Stimulated activated CD4-positive, alpha-beta T cell treated with anti-CD3 and anti-CD28 coated beads, Interleukin-2, amount 100 ng/mL, for 24 hours (primary cell): ENCODE results near the gene SP8.
"Not testable (repeated sequence)": the region's sequence is repeated elsewhere in the genome, so short reads cannot be mapped to it uniquely, and the experiment has no call there.

Experiments
- DNase-seq, 2 donors: peaks; one replicate each; pipeline ENCODE4 v3.0.0-alpha.2; 2020

Gene SP8

GRCh38 chr7:20786779-20787659, at the start of gene SP8:
Gene SP8, minus strand, starts transcription at chr7:20786886. Its CDS starts 88 bp downstream, at chr7:20786798.
- DNase-seq: peak in 1 of 2 donors; percentile 41

- not testable (repeated sequence) for DNase-seq
Observed at GRCh38 chr7:20836424-20836823, 49.7 kb upstream of the SP8 start.

- no peak for DNase-seq
Observed at GRCh38 chr7:20835111-20835750, 48.5 kb upstream of the SP8 start.

GRCh38 chr7:20834656-20835055, 48.0 kb upstream of the SP8 start:
- no peak for DNase-seq

- DNase-seq: no peak
Observed at GRCh38 chr7:20831956-20832355, 45.3 kb upstream of the SP8 start.

GRCh38 chr7:20831451-20831850, 44.8 kb upstream of the SP8 start:
- DNase-seq: no peak

- DNase-seq: no peak
Observed at GRCh38 chr7:20828947-20829346, 42.3 kb upstream of the SP8 start.

- DNase-seq: no peak
Observed at GRCh38 chr7:20827172-20827571, 40.5 kb upstream of the SP8 start.

GRCh38 chr7:20826243-20826642, 39.6 kb upstream of the SP8 start:
- DNase-seq: no peak

GRCh38 chr7:20825555-20825954, 38.9 kb upstream of the SP8 start:
- no peak for DNase-seq

- not testable (repeated sequence) for DNase-seq
Observed at GRCh38 chr7:20821390-20821789, 34.7 kb upstream of the SP8 start.

- no peak for DNase-seq
Observed at GRCh38 chr7:20816372-20816959, 29.8 kb upstream of the SP8 start.

- DNase-seq: no peak
Observed at GRCh38 chr7:20804345-20804744, 17.7 kb upstream of the SP8 start.

GRCh38 chr7:20799566-20800366, 13.1 kb upstream of the SP8 start:
- no peak for DNase-seq

- no peak for DNase-seq
Observed at GRCh38 chr7:20798694-20799121, 12.0 kb upstream of the SP8 start.

GRCh38 chr7:20798081-20798693, 11.5 kb upstream of the SP8 start:
- DNase-seq: peak in 1 of 2 donors; percentile 53

GRCh38 chr7:20797462-20798080, 10.9 kb upstream of the SP8 start:
- DNase-seq: no peak

GRCh38 chr7:20797042-20797461, 10.4 kb upstream of the SP8 start:
- no peak for DNase-seq

- no peak for DNase-seq
Observed at GRCh38 chr7:20796500-20796899, 9.8 kb upstream of the SP8 start.

GRCh38 chr7:20795881-20796280, 9.2 kb upstream of the SP8 start:
- no peak for DNase-seq

GRCh38 chr7:20795361-20795760, 8.7 kb upstream of the SP8 start:
- DNase-seq: no peak

- DNase-seq: no peak
Observed at GRCh38 chr7:20794676-20795075, 8.0 kb upstream of the SP8 start.
